A549 (cell line): ENCODE measurements around the gene PFAS.

Experiments used
- HDAC2 ChIP-seq: fragments of 200-600 bp; sonication (generic); IDR thresholded peaks from 2 replicates; pipeline ENCODE4 v1.6.1; 2016
- TF ChIP-seq, protein P1 (sequence below): fragments of >200 bp; sonication (Bioruptor Twin); formaldehyde crosslinking; IDR thresholded peaks from 3 replicates; pipeline ENCODE4 v1.5.1; 2016
- TF ChIP-seq, protein P2 (sequence below): fragments of 200-600 bp; sonication (generic); IDR thresholded peaks from 2 replicates; pipeline ENCODE4 v1.6.1; 2016; ENCODE audit warnings: antibody characterized with exemption, mild to moderate bottlenecking, moderate library complexity

- TF ChIP-seq, protein P1, sequence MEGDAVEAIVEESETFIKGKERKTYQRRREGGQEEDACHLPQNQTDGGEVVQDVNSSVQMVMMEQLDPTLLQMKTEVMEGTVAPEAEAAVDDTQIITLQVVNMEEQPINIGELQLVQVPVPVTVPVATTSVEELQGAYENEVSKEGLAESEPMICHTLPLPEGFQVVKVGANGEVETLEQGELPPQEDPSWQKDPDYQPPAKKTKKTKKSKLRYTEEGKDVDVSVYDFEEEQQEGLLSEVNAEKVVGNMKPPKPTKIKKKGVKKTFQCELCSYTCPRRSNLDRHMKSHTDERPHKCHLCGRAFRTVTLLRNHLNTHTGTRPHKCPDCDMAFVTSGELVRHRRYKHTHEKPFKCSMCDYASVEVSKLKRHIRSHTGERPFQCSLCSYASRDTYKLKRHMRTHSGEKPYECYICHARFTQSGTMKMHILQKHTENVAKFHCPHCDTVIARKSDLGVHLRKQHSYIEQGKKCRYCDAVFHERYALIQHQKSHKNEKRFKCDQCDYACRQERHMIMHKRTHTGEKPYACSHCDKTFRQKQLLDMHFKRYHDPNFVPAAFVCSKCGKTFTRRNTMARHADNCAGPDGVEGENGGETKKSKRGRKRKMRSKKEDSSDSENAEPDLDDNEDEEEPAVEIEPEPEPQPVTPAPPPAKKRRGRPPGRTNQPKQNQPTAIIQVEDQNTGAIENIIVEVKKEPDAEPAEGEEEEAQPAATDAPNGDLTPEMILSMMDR, result no peak
- TF ChIP-seq HDAC2, result no peak
- TF ChIP-seq, protein P2, sequence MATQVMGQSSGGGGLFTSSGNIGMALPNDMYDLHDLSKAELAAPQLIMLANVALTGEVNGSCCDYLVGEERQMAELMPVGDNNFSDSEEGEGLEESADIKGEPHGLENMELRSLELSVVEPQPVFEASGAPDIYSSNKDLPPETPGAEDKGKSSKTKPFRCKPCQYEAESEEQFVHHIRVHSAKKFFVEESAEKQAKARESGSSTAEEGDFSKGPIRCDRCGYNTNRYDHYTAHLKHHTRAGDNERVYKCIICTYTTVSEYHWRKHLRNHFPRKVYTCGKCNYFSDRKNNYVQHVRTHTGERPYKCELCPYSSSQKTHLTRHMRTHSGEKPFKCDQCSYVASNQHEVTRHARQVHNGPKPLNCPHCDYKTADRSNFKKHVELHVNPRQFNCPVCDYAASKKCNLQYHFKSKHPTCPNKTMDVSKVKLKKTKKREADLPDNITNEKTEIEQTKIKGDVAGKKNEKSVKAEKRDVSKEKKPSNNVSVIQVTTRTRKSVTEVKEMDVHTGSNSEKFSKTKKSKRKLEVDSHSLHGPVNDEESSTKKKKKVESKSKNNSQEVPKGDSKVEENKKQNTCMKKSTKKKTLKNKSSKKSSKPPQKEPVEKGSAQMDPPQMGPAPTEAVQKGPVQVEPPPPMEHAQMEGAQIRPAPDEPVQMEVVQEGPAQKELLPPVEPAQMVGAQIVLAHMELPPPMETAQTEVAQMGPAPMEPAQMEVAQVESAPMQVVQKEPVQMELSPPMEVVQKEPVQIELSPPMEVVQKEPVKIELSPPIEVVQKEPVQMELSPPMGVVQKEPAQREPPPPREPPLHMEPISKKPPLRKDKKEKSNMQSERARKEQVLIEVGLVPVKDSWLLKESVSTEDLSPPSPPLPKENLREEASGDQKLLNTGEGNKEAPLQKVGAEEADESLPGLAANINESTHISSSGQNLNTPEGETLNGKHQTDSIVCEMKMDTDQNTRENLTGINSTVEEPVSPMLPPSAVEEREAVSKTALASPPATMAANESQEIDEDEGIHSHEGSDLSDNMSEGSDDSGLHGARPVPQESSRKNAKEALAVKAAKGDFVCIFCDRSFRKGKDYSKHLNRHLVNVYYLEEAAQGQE, result no peak
Measured at GRCh38 chr17:8275421-8276290, 26.6 kb downstream of the PFAS start.
